ENCODE results near the gene TLX2.
A peak's percentile ranks its signal among the peaks of the same experiment; 100 is the strongest.

- TF ChIP-seq CTCF (IDR thresholded peaks at IDR 0.05) (peak; percentile 51), EZH2phosphoT487 (IDR thresholded peaks at IDR 0.05) (no peak), EZH2 (IDR thresholded peaks at IDR 0.05) (no peak)
Observed at GRCh38 chr2:74507145-74507925, 6.9 kb upstream of the TLX2 start, which contains the start of gene PCGF1.
